Measurements from ENCODE around the gene STK32C. TPM values are rescaled to one million over a fixed set of nuclear protein-coding genes. Genes with fewer than 3 reads are reported as not detected.

The STK32C gene
- total RNA-seq, 1 donor from 2014 or later, result 12.9 TPM

DNA sequence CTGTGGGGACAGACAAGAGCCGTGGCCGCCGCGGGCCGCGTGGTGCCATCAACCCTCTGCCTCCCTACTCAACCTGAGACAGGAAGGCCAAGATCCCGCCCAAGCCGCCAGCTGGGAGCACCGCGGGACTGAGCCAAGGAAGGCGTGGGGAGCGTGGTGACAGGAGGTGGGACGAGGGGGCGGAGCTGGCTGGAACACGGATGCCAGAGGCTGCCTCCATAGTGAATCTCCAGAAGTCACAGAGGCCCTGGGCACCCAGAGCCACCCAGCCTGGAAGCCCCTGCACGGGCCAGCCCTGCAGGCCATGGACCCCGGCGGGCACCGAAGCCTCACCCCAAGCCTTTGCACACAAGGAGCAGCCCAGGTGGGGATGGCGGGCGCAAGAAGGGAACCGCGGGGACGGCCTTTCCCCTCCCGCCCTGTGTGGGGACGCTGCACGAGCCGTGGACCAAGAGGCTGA lies 139.1 kb downstream of the STK32C start:
- Mint-ChIP-seq H3K4me3 (no peak overlapping the region), H3K36me3 (peaks cover 3% of the 10 kb centered on the region), H3K27ac (no peak overlapping the region), H3K4me1 (ENCODE audit: unreplicated experiment) (no peaks in the 10 kb centered on the region), H3K27me3 (peaks cover 33% of the 10 kb centered on the region), H3K9me3 (peaks cover 3% of the 10 kb centered on the region)
- no peak for DNase-seq (ENCODE audit: extremely low spot score, unreplicated experiment)
- no peak for TF ChIP-seq CTCF (conservative IDR thresholded peaks at IDR 0.05)

DNA sequence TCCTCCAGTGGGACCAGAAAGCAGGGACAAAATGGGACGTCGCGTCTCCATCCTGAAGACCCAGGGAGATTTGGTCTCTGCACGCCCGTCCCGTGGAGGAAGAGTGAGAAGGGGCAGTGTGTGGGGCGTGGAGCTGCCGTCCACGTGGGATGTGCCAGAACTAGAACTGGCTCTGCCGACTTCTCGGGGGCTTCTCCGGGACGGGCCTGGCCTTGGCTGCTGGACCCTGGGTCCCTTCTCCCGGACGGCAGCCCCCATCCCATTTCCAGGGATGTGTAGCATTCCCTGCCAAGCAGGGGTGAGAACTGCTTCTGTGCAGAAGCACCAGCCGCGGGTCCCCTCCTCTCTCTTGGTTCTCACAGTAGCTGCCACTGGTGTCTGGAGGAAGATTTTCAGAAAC lies 139.8 kb downstream of the STK32C start:
- no peak for DNase-seq (ENCODE audit: extremely low spot score, unreplicated experiment)
- H3K4me3 Mint-ChIP-seq, result no peak overlapping the region
- no peaks in the 10 kb centered on the region for H3K9me3 Mint-ChIP-seq
- H3K36me3 Mint-ChIP-seq, result no peaks in the 10 kb centered on the region
- peaks cover 31% of the 10 kb centered on the region for H3K27me3 Mint-ChIP-seq
- no peaks in the 10 kb centered on the region for H3K4me1 Mint-ChIP-seq (ENCODE audit: unreplicated experiment)
- no peak overlapping the region for H3K27ac Mint-ChIP-seq
- TF ChIP-seq CTCF (conservative IDR thresholded peaks at IDR 0.05), result no peak

DNA sequence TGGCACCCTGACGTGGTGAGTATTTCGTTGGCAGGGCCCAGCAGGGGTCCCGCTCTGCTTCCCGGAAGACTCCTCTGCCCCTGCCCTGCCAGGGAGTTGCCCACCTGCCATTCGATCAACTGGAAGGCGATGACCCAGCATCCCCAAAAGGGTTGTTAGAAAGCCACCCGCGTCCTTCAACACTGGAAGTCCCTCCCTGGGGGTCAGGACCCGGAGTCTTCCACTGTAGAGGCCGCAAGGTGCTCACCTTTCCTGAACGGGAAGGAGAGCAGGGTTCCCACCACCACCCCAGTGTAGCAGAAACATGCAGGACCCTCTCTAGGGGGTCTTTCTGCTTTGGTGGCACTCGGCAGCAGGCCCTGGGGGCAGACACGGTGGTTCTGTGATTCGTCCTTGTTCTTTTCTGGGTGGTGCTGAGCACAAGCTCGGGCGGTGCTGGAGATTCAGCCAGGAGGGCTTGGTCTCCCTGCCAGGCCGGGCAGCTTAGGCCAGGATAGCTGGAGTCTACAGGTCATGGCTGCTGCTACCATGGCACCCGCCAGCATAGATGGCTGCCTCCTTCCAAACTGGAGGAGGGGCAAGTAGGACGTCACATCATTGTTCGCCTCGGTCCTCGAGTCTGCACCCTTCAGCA lies 140.6 kb downstream of the STK32C start:
- peaks cover 28% of the 10 kb centered on the region for H3K27me3 Mint-ChIP-seq
- no peak for TF ChIP-seq CTCF (conservative IDR thresholded peaks at IDR 0.05)
- H3K9me3 Mint-ChIP-seq, result no peaks in the 10 kb centered on the region
- peaks cover 3% of the 10 kb centered on the region for H3K4me1 Mint-ChIP-seq (ENCODE audit: unreplicated experiment)
- H3K36me3 Mint-ChIP-seq, result no peaks in the 10 kb centered on the region
- no peak for DNase-seq (ENCODE audit: extremely low spot score, unreplicated experiment)
- no peak overlapping the region for H3K27ac Mint-ChIP-seq
- H3K4me3 Mint-ChIP-seq, result no peak overlapping the region

GRCh38 chr10:132166216-132166950 lies 141.4 kb downstream of the STK32C start:
- no peak overlapping the region for H3K4me3 Mint-ChIP-seq
- H3K27ac Mint-ChIP-seq, result no peak overlapping the region
- no peaks in the 10 kb centered on the region for H3K9me3 Mint-ChIP-seq
- peaks cover 7% of the 10 kb centered on the region for H3K4me1 Mint-ChIP-seq (ENCODE audit: unreplicated experiment)
- H3K36me3 Mint-ChIP-seq, result no peaks in the 10 kb centered on the region
- peaks cover 25% of the 10 kb centered on the region for H3K27me3 Mint-ChIP-seq
- DNase-seq (ENCODE audit: extremely low spot score, unreplicated experiment), result no peak
- no peak for TF ChIP-seq CTCF (conservative IDR thresholded peaks at IDR 0.05)

- Mint-ChIP-seq H3K36me3 (no peaks in the 10 kb centered on the region), H3K4me1 (ENCODE audit: unreplicated experiment) (peaks cover 7% of the 10 kb centered on the region), H3K9me3 (no peaks in the 10 kb centered on the region), H3K27me3 (peaks cover 18% of the 10 kb centered on the region), H3K4me3 (no peak overlapping the region), H3K27ac (no peak overlapping the region)
- no peak for TF ChIP-seq CTCF (conservative IDR thresholded peaks at IDR 0.05)
- DNase-seq (ENCODE audit: extremely low spot score, unreplicated experiment), result no peak
These were observed 142.3 kb downstream of the STK32C start for GRCh38 chr10:132165416-132165980.
